Activated gamma-delta T cell (primary cell): ENCODE measurements around the gene TOMM5.
A peak's percentile ranks its signal among the peaks of the same experiment; 100 is the strongest.
"Not testable (repeated sequence)": the region's sequence is repeated elsewhere in the genome, so short reads cannot be mapped to it uniquely, and the experiment has no call there.

Source experiments
- DNase-seq: peaks from one replicate; lab custom pipeline; 2025; lab: John Stamatoyannopoulos, UW

The TOMM5 gene

GRCh38 chr9:37611961-37612360 lies 19.6 kb upstream of the TOMM5 start:
- no peak for DNase-seq

- no peak for DNase-seq
Measured at GRCh38 chr9:37611014-37611413, 18.6 kb upstream of the TOMM5 start.

GRCh38 chr9:37609735-37610397 lies 17.5 kb upstream of the TOMM5 start:
- no peak for DNase-seq

GRCh38 chr9:37608250-37608649 lies 15.9 kb upstream of the TOMM5 start:
- no peak for DNase-seq

GRCh38 chr9:37604296-37604695 lies 11.9 kb upstream of the TOMM5 start:
- no peak for DNase-seq

- DNase-seq: no peak
Measured at GRCh38 chr9:37602817-37603216, 10.4 kb upstream of the TOMM5 start.

- not testable (repeated sequence) for DNase-seq
Measured at GRCh38 chr9:37602061-37602460, 9.7 kb upstream of the TOMM5 start.

GRCh38 chr9:37596504-37596903 lies 4.1 kb upstream of the TOMM5 start:
- no peak for DNase-seq

- no peak for DNase-seq
Measured at GRCh38 chr9:37593883-37594448, 1.6 kb upstream of the TOMM5 start.

- DNase-seq: no peak
Measured at GRCh38 chr9:37587521-37587920, 4.9 kb downstream of the TOMM5 start.

GRCh38 chr9:37583522-37584121 lies 8.8 kb downstream of the TOMM5 start:
- no peak for DNase-seq

GRCh38 chr9:37582548-37583157 lies 9.7 kb downstream of the TOMM5 start:
- no peak for DNase-seq

- DNase-seq: peak; percentile 38
Measured at GRCh38 chr9:37575921-37576721, 16.3 kb downstream of the TOMM5 start, which contains the start of gene FBXO10. TSS of gene FBXO10 (minus strand) at chr9:37576380. CDS start at chr9:37541768, 34,612 bp downstream.

- DNase-seq: no peak
Measured at GRCh38 chr9:37575511-37575914, 16.9 kb downstream of the TOMM5 start.

GRCh38 chr9:37575001-37575400 lies 17.4 kb downstream of the TOMM5 start:
- DNase-seq: no peak

- no peak for DNase-seq
Measured at GRCh38 chr9:37574241-37574721, 18.1 kb downstream of the TOMM5 start.

GRCh38 chr9:37571282-37571681 lies 21.1 kb downstream of the TOMM5 start:
- no peak for DNase-seq

- no peak for DNase-seq
Measured at GRCh38 chr9:37566716-37567115, 25.7 kb downstream of the TOMM5 start.

GRCh38 chr9:37565661-37566618 lies 26.5 kb downstream of the TOMM5 start:
- no peak for DNase-seq

GRCh38 chr9:37564916-37565315 lies 27.5 kb downstream of the TOMM5 start:
- DNase-seq: no peak
